GM12872 (cell line): ENCODE measurements around the gene MYO16.

Experiments
- CTCF ChIP-seq: IDR thresholded peaks from 3 replicates; pipeline ENCODE4 v1.5.1; 2011; ENCODE audit warnings: low read depth, mild to moderate bottlenecking, low read length, moderate library complexity; ENCODE audit not compliant: insufficient read depth

The MYO16 gene

GRCh38 chr13:109256866-109257760, 627.7 kb downstream of the MYO16 start:
- TF ChIP-seq CTCF, result no peak
